Astrocyte of the spinal cord (primary cell): ENCODE results near the gene GFOD2.
A peak's percentile ranks its signal among the peaks of the same experiment; 100 is the strongest.

Experiments used
- DNase-seq: peaks from one replicate; pipeline ENCODE4 v3.0.0; 2011; ENCODE audit warnings: low read depth, low spot score
- H3K4me3 ChIP-seq: 2 replicates; pipeline ENCODE4 v1.5.1; 2011; ENCODE audit warnings: low read depth, mild to moderate bottlenecking, low read length, moderate library complexity
- in situ Hi-C: cut with HindIII; loops from 2 replicates; pipeline ENCODE4 v1.10.0; 2017; ENCODE audit warnings: low sequenced_read_pairs
- TF ChIP-seq, protein P1 (sequence below): IDR thresholded peaks from 2 replicates; pipeline ENCODE4 v1.5.1; 2012; ENCODE audit warnings: low read depth, mild to moderate bottlenecking, low read length, inconsistent platforms

GFOD2 gene

DNA sequence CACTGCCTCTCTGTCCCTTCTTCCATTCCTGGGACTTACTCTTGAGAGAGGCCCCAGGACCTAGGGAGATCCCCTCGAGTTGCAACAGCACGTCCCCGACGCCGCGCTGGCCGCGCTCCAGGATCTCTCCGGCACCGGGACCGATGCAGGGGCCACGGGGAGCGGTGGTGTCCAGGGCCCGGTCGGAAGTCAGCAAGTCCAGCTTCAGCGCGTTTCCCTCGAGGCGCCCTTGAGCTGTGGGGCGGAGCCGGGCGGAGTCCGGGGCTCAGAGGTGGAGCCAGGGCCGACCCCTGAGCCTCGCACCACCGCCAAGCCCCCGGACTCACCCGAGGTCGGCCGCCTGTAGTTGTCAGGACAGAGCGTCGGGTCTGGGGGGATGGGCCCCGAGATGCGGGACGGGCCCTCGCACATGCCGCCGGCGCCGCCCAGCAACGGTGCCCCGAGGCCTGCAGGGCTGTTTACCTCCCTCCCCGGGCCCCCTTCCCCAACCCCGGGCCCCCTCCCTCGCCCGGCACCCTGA, 53.0 kb downstream of the GFOD2 start:
- TF ChIP-seq, protein P1, sequence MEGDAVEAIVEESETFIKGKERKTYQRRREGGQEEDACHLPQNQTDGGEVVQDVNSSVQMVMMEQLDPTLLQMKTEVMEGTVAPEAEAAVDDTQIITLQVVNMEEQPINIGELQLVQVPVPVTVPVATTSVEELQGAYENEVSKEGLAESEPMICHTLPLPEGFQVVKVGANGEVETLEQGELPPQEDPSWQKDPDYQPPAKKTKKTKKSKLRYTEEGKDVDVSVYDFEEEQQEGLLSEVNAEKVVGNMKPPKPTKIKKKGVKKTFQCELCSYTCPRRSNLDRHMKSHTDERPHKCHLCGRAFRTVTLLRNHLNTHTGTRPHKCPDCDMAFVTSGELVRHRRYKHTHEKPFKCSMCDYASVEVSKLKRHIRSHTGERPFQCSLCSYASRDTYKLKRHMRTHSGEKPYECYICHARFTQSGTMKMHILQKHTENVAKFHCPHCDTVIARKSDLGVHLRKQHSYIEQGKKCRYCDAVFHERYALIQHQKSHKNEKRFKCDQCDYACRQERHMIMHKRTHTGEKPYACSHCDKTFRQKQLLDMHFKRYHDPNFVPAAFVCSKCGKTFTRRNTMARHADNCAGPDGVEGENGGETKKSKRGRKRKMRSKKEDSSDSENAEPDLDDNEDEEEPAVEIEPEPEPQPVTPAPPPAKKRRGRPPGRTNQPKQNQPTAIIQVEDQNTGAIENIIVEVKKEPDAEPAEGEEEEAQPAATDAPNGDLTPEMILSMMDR = no peak
- peak overlapping the region; percentile 61 for H3K4me3 ChIP-seq
- no peak for DNase-seq
- in situ Hi-C loops = no loop called here

DNA sequence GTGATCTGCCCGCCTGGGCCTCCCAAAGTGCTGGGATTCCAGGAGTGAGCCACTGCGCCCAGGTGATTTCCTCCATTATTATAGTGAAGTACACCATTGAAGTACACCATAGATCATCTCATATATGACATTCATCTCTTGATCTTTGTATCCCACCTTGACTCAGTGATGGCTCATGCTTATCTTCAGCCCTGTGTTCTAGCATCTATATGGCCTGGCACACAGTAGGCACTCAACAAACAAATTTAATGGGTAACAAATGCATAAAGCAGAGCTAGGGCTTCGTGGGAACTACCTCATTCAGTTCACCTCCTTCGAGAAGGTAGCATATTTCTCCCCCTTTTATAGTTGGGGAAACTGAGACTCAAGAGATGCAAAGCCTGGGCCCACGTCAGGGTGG, 53.5 kb downstream of the GFOD2 start:
- TF ChIP-seq, protein P1 = no peak
- H3K4me3 ChIP-seq = peak overlapping the region; percentile 61
- in situ Hi-C loops = no loop called here

DNA sequence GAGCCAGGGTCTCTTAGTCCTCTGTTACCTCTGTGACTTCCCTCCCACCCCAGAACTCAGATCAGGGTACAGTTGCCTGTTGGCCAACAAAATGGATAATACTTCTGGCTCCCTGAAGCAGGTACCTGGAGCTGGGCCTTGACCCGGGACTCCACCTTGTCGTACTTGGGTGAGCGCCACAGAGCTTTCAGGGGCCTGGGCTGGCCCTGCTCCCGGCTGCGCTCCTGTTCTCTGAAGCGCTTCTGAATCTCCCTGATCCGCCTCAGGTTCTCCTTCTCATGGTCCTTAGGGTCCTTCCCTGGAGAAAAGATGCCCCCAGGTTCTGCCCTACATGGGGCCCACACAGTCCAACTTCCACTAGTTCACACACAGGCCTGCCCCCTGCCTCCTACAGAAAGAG, 54.2 kb downstream of the GFOD2 start:
- in situ Hi-C loops = no loop called here
- no peak for DNase-seq
- TF ChIP-seq, protein P1 = no peak
- no peak overlapping the region for H3K4me3 ChIP-seq

More for the DNA sequence above, 53.5 kb downstream of the GFOD2 start:
- no peak for DNase-seq

GRCh38 chr16:67664258-67664657, 54.9 kb downstream of the GFOD2 start:
- DNase-seq = no peak
- H3K4me3 ChIP-seq = no peak overlapping the region
- in situ Hi-C loops = no loop called here
- TF ChIP-seq, protein P1 = no peak

GRCh38 chr16:67663877-67664222, 55.3 kb downstream of the GFOD2 start:
- no peak for DNase-seq
- TF ChIP-seq, protein P1 = no peak
- in situ Hi-C loops = no loop called here
- no peak overlapping the region for H3K4me3 ChIP-seq

DNA sequence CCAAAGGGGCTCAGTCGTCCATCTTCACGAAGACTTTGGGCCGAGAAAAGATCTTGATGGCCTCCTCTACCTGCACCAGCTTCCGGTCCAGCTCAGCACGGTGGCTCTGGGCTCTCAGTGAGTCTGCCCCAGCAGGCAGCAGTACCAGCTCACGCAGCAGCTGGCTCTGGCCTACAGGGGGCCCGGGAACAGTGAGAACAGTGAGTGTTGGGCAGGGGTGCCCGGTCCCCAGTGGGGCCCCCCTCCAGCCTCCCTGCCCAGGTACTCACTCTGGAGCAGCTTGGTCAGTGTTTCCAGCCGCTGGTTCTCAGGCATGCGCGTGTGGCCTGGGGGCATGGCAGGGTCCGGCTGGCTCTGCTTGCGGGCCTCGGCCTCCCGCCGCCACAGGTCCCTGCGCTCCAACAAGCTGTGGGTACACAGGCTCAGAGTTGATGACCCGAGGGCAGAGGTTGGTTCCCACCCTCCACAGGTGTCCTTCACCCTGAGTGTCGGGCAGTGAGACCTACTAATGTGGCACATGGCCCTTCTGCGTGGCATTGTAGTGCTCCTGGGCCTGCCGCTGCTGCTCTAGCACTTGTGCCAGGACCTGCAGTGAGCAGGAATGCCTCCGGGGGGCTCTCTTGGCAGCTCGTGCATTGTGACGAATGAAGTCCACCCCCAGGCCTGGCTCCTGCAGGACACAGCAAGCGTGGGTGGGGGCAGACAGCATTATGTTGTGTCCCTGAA, 55.8 kb downstream of the GFOD2 start:
- TF ChIP-seq, protein P1 = peak; percentile 43
- DNase-seq = no peak
- H3K4me3 ChIP-seq = no peak overlapping the region
- in situ Hi-C loops = no loop called here
